ENCODE results near the gene MEIS1.

Gene MEIS1

DNA sequence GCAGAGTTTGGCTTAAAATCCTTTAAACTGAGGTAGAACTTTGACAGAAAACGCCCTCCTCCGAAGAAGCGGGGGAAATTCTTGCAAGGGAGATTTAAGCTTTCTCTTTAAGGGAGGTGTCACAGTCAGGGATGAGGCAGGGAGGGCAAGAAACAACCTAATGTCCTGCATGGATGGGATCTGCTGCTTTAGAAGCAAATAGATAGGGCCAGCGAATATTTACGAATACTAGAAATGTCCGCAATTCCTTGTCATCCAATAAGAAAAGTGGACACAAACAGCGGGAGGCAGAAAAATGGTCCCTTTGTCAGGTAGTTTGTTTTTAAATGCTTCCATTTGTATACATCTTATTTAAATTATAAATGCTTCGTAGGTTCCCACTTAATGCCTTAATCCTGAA lies 12.0 kb downstream of the MEIS1 start:
- TF ChIP-seq TAF1 (IDR thresholded peaks at IDR 0.05; ENCODE audit: borderline replicate concordance, insufficient read depth, low read length) (no peak), SIN3A (IDR thresholded peaks at IDR 0.05; ENCODE audit: borderline replicate concordance, insufficient read depth, low read length) (no peak), FOXP2 (optimal IDR thresholded peaks at IDR 0.05; ENCODE audit: borderline replicate concordance, extremely low read depth, extremely low read length, insufficient read depth) (no peak), POLR2AphosphoS5 (IDR thresholded peaks at IDR 0.05; ENCODE audit: low read depth, low read length) (no peak)
- TF ChIP-seq, protein P1, sequence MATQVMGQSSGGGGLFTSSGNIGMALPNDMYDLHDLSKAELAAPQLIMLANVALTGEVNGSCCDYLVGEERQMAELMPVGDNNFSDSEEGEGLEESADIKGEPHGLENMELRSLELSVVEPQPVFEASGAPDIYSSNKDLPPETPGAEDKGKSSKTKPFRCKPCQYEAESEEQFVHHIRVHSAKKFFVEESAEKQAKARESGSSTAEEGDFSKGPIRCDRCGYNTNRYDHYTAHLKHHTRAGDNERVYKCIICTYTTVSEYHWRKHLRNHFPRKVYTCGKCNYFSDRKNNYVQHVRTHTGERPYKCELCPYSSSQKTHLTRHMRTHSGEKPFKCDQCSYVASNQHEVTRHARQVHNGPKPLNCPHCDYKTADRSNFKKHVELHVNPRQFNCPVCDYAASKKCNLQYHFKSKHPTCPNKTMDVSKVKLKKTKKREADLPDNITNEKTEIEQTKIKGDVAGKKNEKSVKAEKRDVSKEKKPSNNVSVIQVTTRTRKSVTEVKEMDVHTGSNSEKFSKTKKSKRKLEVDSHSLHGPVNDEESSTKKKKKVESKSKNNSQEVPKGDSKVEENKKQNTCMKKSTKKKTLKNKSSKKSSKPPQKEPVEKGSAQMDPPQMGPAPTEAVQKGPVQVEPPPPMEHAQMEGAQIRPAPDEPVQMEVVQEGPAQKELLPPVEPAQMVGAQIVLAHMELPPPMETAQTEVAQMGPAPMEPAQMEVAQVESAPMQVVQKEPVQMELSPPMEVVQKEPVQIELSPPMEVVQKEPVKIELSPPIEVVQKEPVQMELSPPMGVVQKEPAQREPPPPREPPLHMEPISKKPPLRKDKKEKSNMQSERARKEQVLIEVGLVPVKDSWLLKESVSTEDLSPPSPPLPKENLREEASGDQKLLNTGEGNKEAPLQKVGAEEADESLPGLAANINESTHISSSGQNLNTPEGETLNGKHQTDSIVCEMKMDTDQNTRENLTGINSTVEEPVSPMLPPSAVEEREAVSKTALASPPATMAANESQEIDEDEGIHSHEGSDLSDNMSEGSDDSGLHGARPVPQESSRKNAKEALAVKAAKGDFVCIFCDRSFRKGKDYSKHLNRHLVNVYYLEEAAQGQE (IDR thresholded peaks at IDR 0.05; ENCODE audit: insufficient read depth in 1 of 2, low read depth in 2 of 2, low read length in 2 of 2): no peak

DNA sequence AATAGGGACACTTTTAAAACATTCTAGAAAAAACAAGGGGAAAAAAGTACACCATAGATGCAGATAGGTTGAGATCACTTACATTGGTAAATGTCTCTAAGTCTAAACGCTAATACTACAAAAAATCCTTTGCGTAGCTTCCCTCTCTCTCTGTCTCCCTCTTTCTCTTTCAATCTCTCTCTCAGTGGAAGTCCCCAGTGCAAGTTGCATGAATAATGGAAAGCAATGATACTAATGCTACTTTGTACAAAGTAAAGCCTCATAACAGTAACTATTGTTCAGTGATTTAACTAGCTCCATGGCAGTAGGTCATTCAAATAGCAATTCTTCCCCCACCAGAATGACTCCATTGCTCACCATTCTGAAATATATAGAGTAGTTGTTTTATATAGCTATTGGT lies 12.8 kb downstream of the MEIS1 start:
- TF ChIP-seq, protein P1 (IDR thresholded peaks at IDR 0.05; ENCODE audit: insufficient read depth in 1 of 2, low read depth in 2 of 2, low read length in 2 of 2): no peak
- no peak for TF ChIP-seq FOXP2 (optimal IDR thresholded peaks at IDR 0.05; ENCODE audit: borderline replicate concordance, extremely low read depth, extremely low read length, insufficient read depth)
- no peak for TF ChIP-seq POLR2AphosphoS5 (IDR thresholded peaks at IDR 0.05; ENCODE audit: low read depth, low read length)
- no peak for TF ChIP-seq SIN3A (IDR thresholded peaks at IDR 0.05; ENCODE audit: borderline replicate concordance, insufficient read depth, low read length)
- no peak for TF ChIP-seq TAF1 (IDR thresholded peaks at IDR 0.05; ENCODE audit: borderline replicate concordance, insufficient read depth, low read length)

DNA sequence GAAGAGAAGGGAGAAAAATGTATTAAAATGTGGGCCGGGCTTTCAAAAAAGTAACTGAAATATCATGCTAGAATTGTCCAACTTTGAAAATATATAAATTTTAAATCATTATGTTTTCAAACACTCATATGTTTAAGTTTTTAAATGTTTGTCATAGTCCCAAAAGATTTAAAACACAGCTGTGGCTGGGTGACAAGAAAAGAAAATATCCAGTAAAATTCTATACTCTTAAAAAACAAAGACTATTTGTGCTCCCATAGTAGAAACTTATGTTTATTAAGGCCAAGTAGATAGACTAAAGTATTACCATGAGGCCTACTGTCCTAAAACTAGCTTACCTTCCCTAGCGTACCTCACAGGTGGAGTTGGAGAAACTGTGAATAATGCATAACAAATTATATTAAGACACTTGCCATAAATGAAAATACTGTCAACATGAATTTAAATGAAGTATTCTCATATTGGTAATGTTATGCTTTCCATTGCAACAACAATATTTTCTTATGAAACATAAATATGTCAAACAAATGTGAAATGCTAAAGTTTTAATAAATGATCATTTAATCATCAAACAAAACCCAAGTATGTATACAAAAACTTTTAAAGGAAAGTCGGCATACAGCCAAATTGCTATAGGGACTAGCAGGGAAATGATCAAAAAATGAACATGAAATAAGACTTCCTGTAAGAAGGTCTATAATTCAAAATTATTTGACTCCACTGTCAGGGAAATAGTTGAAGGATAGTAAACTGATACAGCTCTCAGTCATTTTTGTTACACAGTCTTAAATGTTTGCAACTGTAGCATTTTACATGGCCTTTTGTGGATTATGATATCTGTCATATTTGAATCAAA lies 13.4 kb downstream of the MEIS1 start:
- TF ChIP-seq SIN3A (IDR thresholded peaks at IDR 0.05; ENCODE audit: borderline replicate concordance, insufficient read depth, low read length) (no peak), POLR2AphosphoS5 (IDR thresholded peaks at IDR 0.05; ENCODE audit: low read depth, low read length) (no peak), FOXP2 (optimal IDR thresholded peaks at IDR 0.05; ENCODE audit: borderline replicate concordance, extremely low read depth, extremely low read length, insufficient read depth) (no peak), TAF1 (IDR thresholded peaks at IDR 0.05; ENCODE audit: borderline replicate concordance, insufficient read depth, low read length) (no peak)
- TF ChIP-seq, protein P1 (IDR thresholded peaks at IDR 0.05; ENCODE audit: insufficient read depth in 1 of 2, low read depth in 2 of 2, low read length in 2 of 2): no peak

DNA sequence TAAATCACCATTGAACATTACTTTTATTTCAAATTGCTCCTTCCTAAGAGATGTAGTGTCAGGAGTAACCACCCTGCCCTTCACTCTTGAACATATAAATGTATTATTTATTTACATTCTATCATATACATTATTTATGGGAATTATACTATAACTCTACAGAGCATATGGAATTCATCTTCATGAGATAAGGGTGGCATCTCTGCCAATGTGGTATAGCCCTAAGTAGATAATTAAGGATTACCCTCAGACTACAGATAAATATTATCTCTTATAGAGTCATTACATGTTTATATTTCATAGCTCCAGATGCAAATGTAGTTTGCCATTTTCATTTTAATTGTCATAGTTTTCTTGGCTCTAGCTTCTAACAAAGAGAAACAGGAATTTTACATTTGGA lies 17.3 kb downstream of the MEIS1 start:
- TF ChIP-seq, protein P1 (IDR thresholded peaks at IDR 0.05; ENCODE audit: insufficient read depth in 1 of 2, low read depth in 2 of 2, low read length in 2 of 2): no peak
- TF ChIP-seq FOXP2 (optimal IDR thresholded peaks at IDR 0.05; ENCODE audit: borderline replicate concordance, extremely low read depth, extremely low read length, insufficient read depth): no peak
- TF ChIP-seq SIN3A (IDR thresholded peaks at IDR 0.05; ENCODE audit: borderline replicate concordance, insufficient read depth, low read length): no peak
- no peak for TF ChIP-seq TAF1 (IDR thresholded peaks at IDR 0.05; ENCODE audit: borderline replicate concordance, insufficient read depth, low read length)
- TF ChIP-seq POLR2AphosphoS5 (IDR thresholded peaks at IDR 0.05; ENCODE audit: low read depth, low read length): no peak

Data from PFSK-1 (cell line).